PC-9 (cell line): ENCODE measurements around the gene CDIP1. TPM values are rescaled to one million over a fixed set of nuclear protein-coding genes. Genes with fewer than 3 reads are reported as not detected.

Experiments used
- BruUV-seq: library from RNA; stranded (reverse); fragments of 400-500 nt; replicated peaks from 2 replicates; lab custom pipeline; 2021; lab: Mats Ljungman, UMichigan
- CTCF ChIA-PET: fragments of 300-600 bp; sonication (Branson Sonifier 250); formaldehyde crosslinking; loops from one replicate; lab custom pipeline; 2022; ENCODE audit warnings: antibody characterized with exemption; lab: Charles Lee
- POLR2A ChIA-PET: fragments of 300-600 bp; sonication (Branson Sonifier 250); formaldehyde crosslinking; loops from one replicate; lab custom pipeline; 2022; ENCODE audit warnings: antibody characterized with exemption; ENCODE audit not compliant: unreplicated experiment; lab: Charles Lee
- DNase-seq, 2 experiments: peaks; one replicate each; pipeline versions ENCODE4 v3.0.0 to v3.0.0-alpha.2; 2015 to 2022; ENCODE audit warnings: mixed read lengths in 1 of 2
- H2AFZ ChIP-seq: fragments of 200-600 bp; sonication (generic); 2 replicates; pipeline ENCODE4 v1.8.1; 2017; ENCODE audit warnings: antibody characterized with exemption
- H3F3A ChIP-seq: fragments of 200-600 bp; sonication (generic); 2 replicates; pipeline ENCODE4 v1.8.1; 2017; ENCODE audit warnings: antibody characterized with exemption, mild to moderate bottlenecking, low read depth; ENCODE audit not compliant: insufficient read depth
- H3K27ac ChIP-seq: fragments of 200-600 bp; sonication (generic); 2 replicates; pipeline ENCODE4 v1.6.1; 2016; ENCODE audit warnings: mixed run types
- H3K27me3 ChIP-seq: fragments of 200-600 bp; sonication (generic); 2 replicates; pipeline ENCODE4 v1.6.1; 2016; ENCODE audit warnings: low read depth, mixed run types; ENCODE audit not compliant: insufficient read depth
- H3K36me3 ChIP-seq: fragments of 200-600 bp; sonication (generic); 2 replicates; pipeline ENCODE4 v1.6.1; 2016; ENCODE audit warnings: low read depth, mixed run types
- H3K4me1 ChIP-seq: fragments of 200-600 bp; sonication (generic); replicated peaks from 2 replicates; pipeline ENCODE4 v1.6.1; 2016; ENCODE audit warnings: mixed run types; ENCODE audit not compliant: insufficient read depth
- H3K4me2 ChIP-seq: fragments of 200-600 bp; sonication (generic); 2 replicates; pipeline ENCODE4 v1.6.1; 2017; ENCODE audit warnings: mixed run types
- H3K4me3 ChIP-seq: fragments of 200-600 bp; sonication (generic); 2 replicates; pipeline ENCODE4 v1.6.1; 2016; ENCODE audit warnings: mixed run types
- H3K79me2 ChIP-seq: fragments of 200-600 bp; sonication (generic); 2 replicates; pipeline ENCODE4 v1.6.1; 2017; ENCODE audit warnings: low read depth, mixed run types
- H3K9me2 ChIP-seq: fragments of 200-600 bp; sonication (generic); 2 replicates; pipeline ENCODE4 v1.8.1; 2017; ENCODE audit warnings: mild to moderate bottlenecking; ENCODE audit not compliant: insufficient read depth
- H3K9me3 ChIP-seq: fragments of 200-600 bp; sonication (generic); 2 replicates; pipeline ENCODE4 v1.8.1; 2016; ENCODE audit warnings: low read depth; ENCODE audit not compliant: insufficient read depth
- H4K20me1 ChIP-seq: fragments of 200-600 bp; sonication (generic); 2 replicates; pipeline ENCODE4 v1.8.1; 2017; ENCODE audit not compliant: insufficient read depth
- EZH2 ChIP-seq: fragments of 200-600 bp; sonication (generic); IDR thresholded peaks from 2 replicates; pipeline ENCODE4 v1.8.0; 2017; ENCODE audit warnings: antibody characterized with exemption, low read depth
- intact Hi-C: fragments of 100-400 bp; cut with micrococcal nuclease; formaldehyde crosslinking; loops from one replicate; pipeline ENCODE4 v1.10.0; 2022; ENCODE audit not compliant: unreplicated experiment
- total RNA-seq: library from RNA; stranded (reverse); gene quantifications from 2 replicates; pipeline ENCODE4 v1.2.3, GENCODE V29; 2021
- TF ChIP-seq, protein P1 (sequence below): fragments of 200-600 bp; sonication (generic); conservative IDR thresholded peaks from 2 replicates; pipeline ENCODE4 v1.6.1; 2017; ENCODE audit warnings: mixed run types, antibody characterized with exemption, mild to moderate bottlenecking, moderate library complexity

CDIP1 gene
- total RNA-seq, 1 experiment from 2014 or later: 10.7 TPM

DNA sequence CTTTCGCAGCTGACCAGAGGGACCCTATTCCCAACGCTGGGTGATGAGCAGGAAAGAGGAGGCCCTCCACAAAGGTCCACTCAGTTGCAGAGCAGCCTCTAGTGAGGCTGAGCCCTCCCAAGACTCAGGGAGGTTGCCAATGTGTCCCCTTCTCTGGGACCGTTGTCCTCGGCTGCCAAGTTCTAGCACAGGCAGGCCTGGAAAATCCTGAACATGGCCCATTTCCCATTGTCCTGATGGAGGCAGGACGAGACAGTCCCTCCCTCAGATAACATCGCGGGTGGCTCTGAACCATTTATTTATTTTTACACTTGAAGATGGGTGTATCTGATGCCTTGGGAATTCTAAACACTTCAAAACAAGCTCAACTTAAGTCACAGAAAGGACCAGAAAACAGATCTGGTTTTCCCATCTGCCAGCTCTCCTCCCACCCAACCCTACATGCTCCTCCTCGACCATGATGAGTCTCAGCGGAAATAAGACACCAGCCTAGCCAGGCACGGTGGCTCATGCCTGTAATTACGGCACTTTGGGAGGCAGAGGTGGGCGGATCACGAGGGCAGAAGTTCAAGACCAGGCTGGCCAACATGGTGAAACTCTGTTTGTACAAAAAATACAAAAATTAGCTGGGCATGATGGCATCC, 12.8 kb downstream of the CDIP1 start:
- H3K4me2 ChIP-seq: no peak overlapping the region
- BruUV-seq: no TSS peak
- POLR2A ChIA-PET: no interaction called here
- no peaks in the 10 kb centered on the region for H4K20me1 ChIP-seq
- H3F3A ChIP-seq: no peaks in the 10 kb centered on the region
- intact Hi-C loops: no loop called here
- H3K27ac ChIP-seq: no peak overlapping the region
- H3K9me2 ChIP-seq: no peaks in the 10 kb centered on the region
- no peaks in the 10 kb centered on the region for H3K9me3 ChIP-seq
- no peak overlapping the region for H2AFZ ChIP-seq
- H3K79me2 ChIP-seq: no peaks in the 10 kb centered on the region
- CTCF ChIA-PET: no interaction called here
- H3K4me3 ChIP-seq: no peak overlapping the region
- no peaks in the 10 kb centered on the region for H3K4me1 ChIP-seq
- no peaks in the 10 kb centered on the region for H3K27me3 ChIP-seq
- TF ChIP-seq, protein P1, sequence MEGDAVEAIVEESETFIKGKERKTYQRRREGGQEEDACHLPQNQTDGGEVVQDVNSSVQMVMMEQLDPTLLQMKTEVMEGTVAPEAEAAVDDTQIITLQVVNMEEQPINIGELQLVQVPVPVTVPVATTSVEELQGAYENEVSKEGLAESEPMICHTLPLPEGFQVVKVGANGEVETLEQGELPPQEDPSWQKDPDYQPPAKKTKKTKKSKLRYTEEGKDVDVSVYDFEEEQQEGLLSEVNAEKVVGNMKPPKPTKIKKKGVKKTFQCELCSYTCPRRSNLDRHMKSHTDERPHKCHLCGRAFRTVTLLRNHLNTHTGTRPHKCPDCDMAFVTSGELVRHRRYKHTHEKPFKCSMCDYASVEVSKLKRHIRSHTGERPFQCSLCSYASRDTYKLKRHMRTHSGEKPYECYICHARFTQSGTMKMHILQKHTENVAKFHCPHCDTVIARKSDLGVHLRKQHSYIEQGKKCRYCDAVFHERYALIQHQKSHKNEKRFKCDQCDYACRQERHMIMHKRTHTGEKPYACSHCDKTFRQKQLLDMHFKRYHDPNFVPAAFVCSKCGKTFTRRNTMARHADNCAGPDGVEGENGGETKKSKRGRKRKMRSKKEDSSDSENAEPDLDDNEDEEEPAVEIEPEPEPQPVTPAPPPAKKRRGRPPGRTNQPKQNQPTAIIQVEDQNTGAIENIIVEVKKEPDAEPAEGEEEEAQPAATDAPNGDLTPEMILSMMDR: no peak
- no peak for TF ChIP-seq EZH2
- H3K36me3 ChIP-seq: no peaks in the 10 kb centered on the region
- no peak for DNase-seq

- no peaks in the 10 kb centered on the region for H3K9me2 ChIP-seq
- no peaks in the 10 kb centered on the region for H3K79me2 ChIP-seq
- no peaks in the 10 kb centered on the region for H3K4me1 ChIP-seq
- no peaks in the 10 kb centered on the region for H4K20me1 ChIP-seq
- no peak for DNase-seq
- intact Hi-C loops: no loop called here
- H3K27me3 ChIP-seq: no peaks in the 10 kb centered on the region
- H3K4me2 ChIP-seq: no peak overlapping the region
- no TSS peak for BruUV-seq
- H3K4me3 ChIP-seq: no peak overlapping the region
- no peaks in the 10 kb centered on the region for H3K36me3 ChIP-seq
- CTCF ChIA-PET: no interaction called here
- no peak overlapping the region for H3K27ac ChIP-seq
- POLR2A ChIA-PET: no interaction called here
- H3K9me3 ChIP-seq: no peaks in the 10 kb centered on the region
- H3F3A ChIP-seq: no peaks in the 10 kb centered on the region
- TF ChIP-seq, protein P1: no peak
- TF ChIP-seq EZH2: no peak
- no peak overlapping the region for H2AFZ ChIP-seq
Measured at GRCh38 chr16:4525069-4525468, 13.5 kb downstream of the CDIP1 start.

- TF ChIP-seq, protein P1: no peak
- TF ChIP-seq EZH2: no peak
- Histone ChIP-seq H3K9me3 (no peaks in the 10 kb centered on the region), H3F3A (no peaks in the 10 kb centered on the region), H3K4me2 (no peak overlapping the region), H4K20me1 (no peaks in the 10 kb centered on the region), H3K36me3 (no peaks in the 10 kb centered on the region), H2AFZ (no peak overlapping the region), H3K27me3 (no peaks in the 10 kb centered on the region), H3K9me2 (no peaks in the 10 kb centered on the region), H3K27ac (no peak overlapping the region), H3K4me3 (no peak overlapping the region), H3K79me2 (no peaks in the 10 kb centered on the region), H3K4me1 (no peaks in the 10 kb centered on the region)
- intact Hi-C loops: no loop called here
- ChIA-PET POLR2A (no interaction called here), CTCF (no interaction called here)
- no peak for DNase-seq
- BruUV-seq: no TSS peak
Measured at GRCh38 chr16:4524571-4524970, 14.0 kb downstream of the CDIP1 start.
